Astrocyte of the hippocampus (primary cell): ENCODE data around the gene IFT22.
"Not testable (repeated sequence)": the region's sequence is repeated elsewhere in the genome, so short reads cannot be mapped to it uniquely, and the experiment has no call there.

Experiments used
- DNase-seq: peaks from one replicate; pipeline ENCODE4 v3.0.0; 2011; ENCODE audit warnings: low read depth, low spot score

The IFT22 gene

GRCh38 chr7:101321491-101322401 lies at the start of gene IFT22:
Gene IFT22 (minus strand): TSS chr7:101321812. CDS start chr7:101321709, 103 bp downstream.
- DNase-seq: peak; percentile 97

- DNase-seq: no peak
These were observed 49.2 kb upstream of the IFT22 start for GRCh38 chr7:101370836-101371235.

GRCh38 chr7:101368422-101369165 lies 47.0 kb upstream of the IFT22 start:
- no peak for DNase-seq

GRCh38 chr7:101367676-101368075 lies 46.1 kb upstream of the IFT22 start:
- DNase-seq: no peak

DNA sequence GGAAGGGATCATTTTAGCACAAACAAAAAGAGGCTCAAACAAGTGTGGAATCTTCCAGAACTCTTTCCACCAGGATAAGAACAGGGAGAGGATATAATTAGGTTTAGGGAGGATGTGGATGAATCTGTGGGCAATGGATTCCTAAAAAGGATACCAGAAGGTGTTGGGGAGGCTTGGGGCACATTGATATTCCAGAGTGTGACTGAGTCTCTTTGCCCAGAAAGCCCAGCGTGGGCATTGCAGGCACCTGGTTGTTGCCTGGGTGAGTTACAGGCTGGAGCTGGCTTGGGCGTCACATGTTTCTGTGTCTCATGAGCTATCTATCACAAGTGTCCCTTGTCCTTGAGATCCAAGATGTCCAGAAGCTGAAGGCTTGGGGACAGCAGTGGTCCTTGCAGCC lies 44.3 kb upstream of the IFT22 start:
- no peak for DNase-seq

DNA sequence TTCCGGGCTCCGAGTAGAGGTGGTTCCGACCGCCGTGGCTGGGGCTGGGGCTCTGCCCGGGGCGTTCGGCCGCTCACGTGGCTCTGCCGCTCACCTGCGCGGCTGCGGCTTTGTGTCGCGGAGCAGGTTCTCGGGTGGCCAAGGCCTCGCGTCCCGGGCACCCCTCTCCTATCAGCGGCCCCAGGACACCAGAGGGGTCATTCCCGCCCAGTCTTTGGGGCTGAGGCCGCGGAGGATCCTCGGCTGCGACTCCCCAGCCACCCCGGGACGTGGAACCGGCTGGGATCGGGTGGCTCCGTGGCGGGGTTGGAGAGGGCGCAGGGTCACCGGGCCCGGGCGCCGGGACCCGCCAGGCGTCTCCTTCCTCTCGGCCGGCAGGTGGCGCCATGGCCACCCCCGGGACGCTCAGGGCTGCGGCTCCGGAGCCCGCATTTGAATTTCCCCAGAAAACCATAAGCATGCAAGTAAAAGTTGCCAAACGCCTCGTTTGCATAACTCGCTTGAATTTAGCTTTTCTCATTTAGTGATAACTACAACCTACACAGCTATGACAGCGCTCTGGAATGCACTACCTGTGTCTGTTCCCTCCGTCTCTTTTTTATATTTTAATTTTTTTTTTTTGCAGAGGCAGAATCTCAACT lies 42.2 kb upstream of the IFT22 start:
- DNase-seq: peak; percentile 90

GRCh38 chr7:101363196-101363733 lies 41.7 kb upstream of the IFT22 start:
- DNase-seq: no peak

DNA sequence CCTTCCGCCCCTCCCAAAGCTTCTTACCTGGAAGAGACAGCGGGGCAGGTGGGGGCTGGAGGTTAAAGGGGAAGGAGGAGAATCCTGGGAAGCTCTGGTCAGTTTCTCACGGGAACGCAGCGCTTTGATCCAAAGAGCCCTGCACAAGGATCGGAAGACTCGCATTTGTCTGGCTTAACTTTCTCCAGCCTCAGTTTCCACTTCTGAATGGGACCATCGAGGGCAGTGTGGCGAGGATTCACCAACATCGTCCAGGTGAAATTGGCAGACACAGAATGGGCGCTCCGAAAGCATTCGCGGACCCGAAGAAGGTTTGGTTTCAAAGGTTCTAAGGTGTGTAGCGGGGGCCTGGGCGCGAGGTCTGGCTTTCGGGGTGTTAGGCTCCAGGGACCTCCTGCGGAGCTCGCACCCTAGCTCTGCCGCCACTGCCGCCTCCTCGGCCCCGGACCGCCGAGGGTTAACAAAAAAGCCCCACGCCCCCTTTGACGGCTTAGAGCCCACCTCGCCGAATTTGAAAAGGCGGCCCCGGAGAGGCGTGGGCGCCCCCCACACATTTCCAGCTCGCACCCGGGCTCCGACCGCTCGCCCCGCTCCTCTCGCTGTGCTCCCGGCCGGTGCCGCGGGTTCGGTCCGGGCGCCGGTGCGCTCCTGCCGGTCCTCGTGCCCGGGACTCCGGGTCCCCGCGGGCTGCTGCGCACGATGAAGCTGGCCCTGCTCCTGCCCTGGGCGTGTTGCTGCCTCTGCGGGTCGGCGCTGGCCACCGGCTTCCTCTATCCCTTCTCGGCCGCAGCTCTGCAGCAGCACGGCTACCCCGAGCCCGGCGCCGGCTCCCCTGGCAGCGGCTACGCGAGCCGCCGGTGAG lies 41.0 kb upstream of the IFT22 start, which contains the start of gene COL26A1:
Gene COL26A1 (plus strand): TSS at position 542 of the 862 bp plus-strand sequence. CDS start 158 bp downstream, at position 700.
- peak; percentile 80 for DNase-seq

DNA sequence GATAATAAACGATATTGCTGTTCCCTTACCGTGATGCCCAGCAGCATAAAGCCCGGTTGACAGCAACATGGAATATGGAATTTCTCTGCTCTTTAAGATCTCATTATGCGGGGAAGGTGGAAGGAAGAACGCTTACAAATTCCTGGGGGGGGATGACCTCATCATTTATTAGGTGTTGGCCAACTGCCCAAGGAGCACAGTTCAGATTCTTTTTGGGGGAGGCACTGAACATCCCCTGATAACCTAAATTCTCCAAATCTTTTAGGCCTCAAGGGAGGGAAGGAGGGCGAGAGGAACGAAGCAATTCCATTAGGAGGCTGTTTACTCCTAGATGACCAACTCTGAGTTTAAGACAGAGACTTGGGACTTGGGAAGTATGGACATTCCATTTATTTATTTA lies 35.8 kb upstream of the IFT22 start:
- DNase-seq: no peak

- DNase-seq: no peak
These were observed 31.3 kb upstream of the IFT22 start for GRCh38 chr7:101352920-101353308.

GRCh38 chr7:101349300-101349699 lies 27.7 kb upstream of the IFT22 start:
- DNase-seq: not testable (repeated sequence)

DNA sequence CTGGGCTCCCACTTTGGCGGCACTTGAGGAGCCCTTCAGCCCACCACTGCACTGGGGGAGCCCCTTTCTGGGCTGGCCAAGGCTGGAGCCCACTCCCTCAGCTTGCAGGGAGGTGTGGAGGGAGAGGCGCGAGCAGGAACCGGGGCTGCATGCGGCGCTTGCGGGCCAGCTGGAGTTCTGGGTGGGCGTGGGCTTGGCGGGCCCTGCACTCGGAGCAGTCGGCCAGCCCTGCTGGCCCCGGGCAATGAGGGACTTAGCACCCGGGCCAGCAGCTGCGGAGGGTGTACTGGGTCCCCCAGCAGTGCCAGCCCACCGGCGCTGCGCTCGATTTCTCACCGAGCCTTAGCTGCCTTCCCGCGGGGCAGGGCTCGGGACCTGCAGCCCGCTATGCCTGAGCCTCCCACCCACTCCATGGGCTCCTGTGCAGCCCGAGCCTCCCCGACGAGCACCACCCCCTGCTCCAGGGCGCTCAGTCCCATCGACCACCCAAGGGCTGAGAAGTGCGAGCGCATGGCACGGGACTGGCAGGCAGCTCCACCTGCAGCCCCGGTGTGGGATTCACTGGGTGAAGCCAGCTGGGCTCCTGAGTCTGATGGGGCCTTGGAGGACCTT lies 26.9 kb upstream of the IFT22 start:
- not testable (repeated sequence) for DNase-seq

DNA sequence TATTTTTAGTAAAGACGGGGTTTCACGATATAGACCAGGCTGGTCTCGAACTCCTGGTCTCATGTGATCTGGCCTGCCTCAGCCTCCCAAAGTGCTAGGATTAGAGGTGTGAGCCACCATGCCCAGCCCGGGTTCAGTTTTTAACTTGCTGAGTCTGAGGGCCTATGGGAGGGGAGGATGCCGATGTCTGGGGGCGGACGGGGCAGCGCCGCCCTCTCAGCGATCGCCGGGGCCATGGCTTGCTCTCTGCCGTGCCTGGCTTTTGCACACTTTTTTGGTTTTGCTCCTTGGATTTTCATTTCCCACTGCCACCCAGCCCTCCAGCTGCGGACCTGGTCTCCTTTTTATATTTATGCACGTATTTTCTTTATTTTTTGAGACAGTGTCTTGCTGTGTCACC lies 25.9 kb upstream of the IFT22 start:
- no peak for DNase-seq

DNA sequence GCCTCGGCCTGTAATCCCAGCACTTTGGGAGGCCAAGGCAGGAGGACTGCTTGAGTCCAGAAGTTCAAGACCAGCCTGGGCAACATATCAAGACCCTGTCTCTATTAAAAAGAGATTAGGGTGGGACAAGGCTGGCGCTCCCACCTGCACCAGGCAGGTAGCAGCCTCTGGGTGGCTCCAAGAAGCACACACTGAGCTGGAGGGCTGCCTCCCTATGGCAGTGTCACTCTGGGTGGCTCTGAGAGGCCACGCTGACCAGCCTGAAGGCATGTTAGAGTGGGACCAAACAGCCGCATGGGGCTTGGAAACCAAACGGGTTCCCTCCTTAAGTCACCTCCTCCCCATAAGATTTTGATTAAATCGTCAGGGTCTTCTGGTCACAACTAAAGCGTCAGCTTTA lies 21.3 kb upstream of the IFT22 start:
- DNase-seq: no peak

- DNase-seq: no peak
These were observed 18.8 kb upstream of the IFT22 start for GRCh38 chr7:101340379-101340778.

- DNase-seq: no peak
These were observed 12.3 kb upstream of the IFT22 start for GRCh38 chr7:101333912-101334311.

GRCh38 chr7:101332026-101332425 lies 10.4 kb upstream of the IFT22 start:
- no peak for DNase-seq

- DNase-seq: no peak
These were observed 8.4 kb upstream of the IFT22 start for GRCh38 chr7:101330011-101330484.

- DNase-seq: no peak
These were observed 6.5 kb upstream of the IFT22 start for GRCh38 chr7:101328159-101328558.

DNA sequence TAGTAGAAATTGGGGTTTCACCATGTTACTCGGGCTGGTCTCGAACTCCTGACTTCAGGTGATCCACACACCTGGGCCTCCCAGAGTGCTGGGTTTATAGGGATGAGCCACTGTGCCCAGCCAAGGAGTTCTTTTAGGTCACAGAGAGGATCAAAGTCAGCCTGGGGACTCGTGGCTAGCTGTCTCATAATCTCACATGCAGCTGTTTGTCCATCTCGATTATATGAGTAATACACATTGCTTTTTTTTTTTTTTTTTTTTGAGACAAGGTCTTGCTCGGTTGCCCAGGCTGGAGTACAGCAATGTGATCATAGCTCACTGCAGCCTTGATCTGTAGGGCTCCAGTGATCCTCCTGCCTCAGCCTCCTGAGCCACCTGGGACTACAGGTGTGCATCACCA lies 2.2 kb downstream of the IFT22 start:
- no peak for DNase-seq
